ENCODE results near the gene C16orf95. TPM values are rescaled to one million over a fixed set of nuclear protein-coding genes. Genes with fewer than 3 reads are reported as not detected.

The C16orf95 gene
- total RNA-seq, 3 donors from 2014 or later (not counting 1 experiment from before 2014, with no cell fraction given), result 1.6 to 4.1 (median 2.7) TPM

DNA sequence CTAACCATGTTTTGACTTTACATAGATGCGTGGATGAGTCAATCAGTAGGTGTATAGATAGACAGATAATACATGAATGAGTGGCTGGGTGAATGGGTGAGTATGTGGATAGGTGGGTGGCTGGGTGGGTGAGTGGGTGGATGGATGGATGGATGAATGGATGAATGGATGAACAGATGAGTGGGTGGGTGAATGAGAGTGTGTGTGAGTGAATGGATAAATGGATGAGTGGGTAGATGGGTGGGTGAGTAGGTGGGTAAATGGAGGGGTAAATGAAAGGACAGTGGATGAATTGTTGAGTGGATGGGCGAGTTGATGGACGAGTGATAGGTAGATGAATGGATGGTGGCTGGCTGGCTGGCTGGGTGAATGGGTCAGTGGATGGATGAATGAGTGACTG is 23.2 kb downstream of the C16orf95 start:
- no peaks in the 10 kb centered on the region for H3K9me3 Mint-ChIP-seq
- Histone ChIP-seq H3K36me3 (ENCODE audit: control insufficient read depth, insufficient read depth, low read length) (no peaks in the 10 kb centered on the region), H3K27ac (ENCODE audit: low read length) (no peak overlapping the region), H3K27me3 (ENCODE audit: control insufficient read depth, insufficient read depth, low read length) (no peaks in the 10 kb centered on the region), H3K4me3 (ENCODE audit: low read length) (no peak overlapping the region), H3K4me1 (ENCODE audit: control insufficient read depth, insufficient read depth, low read length) (no peaks in the 10 kb centered on the region), H3K9me3 (ENCODE audit: control insufficient read depth, insufficient read depth, low read length) (no peaks in the 10 kb centered on the region)
- 92% methylated on average over 3 of the region's 3 CpGs for WGBS (ENCODE audit: insufficient coverage)
- no peak for ATAC-seq
- no peak for TF ChIP-seq CTCF (IDR thresholded peaks at IDR 0.05)
- H3K36me3 Mint-ChIP-seq, result no peaks in the 10 kb centered on the region
- H3K27ac Mint-ChIP-seq, result no peak overlapping the region
- H3K4me1 Mint-ChIP-seq, result peaks cover 0 to 6% of the 10 kb centered on the region in 2 donors
- H3K27me3 Mint-ChIP-seq (ENCODE audit: low read depth in 2 of 2), result no peaks in the 10 kb centered on the region
- intact Hi-C loops (cut with micrococcal nuclease), result no loop called here
- no peak overlapping the region for H3K4me3 Mint-ChIP-seq
- DNase-seq, result no peak

- H3K4me1 Mint-ChIP-seq, result no peaks in the 10 kb centered on the region
- Histone ChIP-seq H3K9me3 (ENCODE audit: control insufficient read depth, insufficient read depth, low read length) (no peaks in the 10 kb centered on the region), H3K4me1 (ENCODE audit: control insufficient read depth, insufficient read depth, low read length) (no peaks in the 10 kb centered on the region), H3K27ac (ENCODE audit: low read length) (no peak overlapping the region), H3K36me3 (ENCODE audit: control insufficient read depth, insufficient read depth, low read length) (no peaks in the 10 kb centered on the region), H3K27me3 (ENCODE audit: control insufficient read depth, insufficient read depth, low read length) (no peaks in the 10 kb centered on the region), H3K4me3 (ENCODE audit: low read length) (no peak overlapping the region)
- no peak overlapping the region for H3K4me3 Mint-ChIP-seq
- no peak overlapping the region for H3K27ac Mint-ChIP-seq
- intact Hi-C loops (cut with micrococcal nuclease), result no loop called here
- no peaks in the 10 kb centered on the region for H3K9me3 Mint-ChIP-seq
- TF ChIP-seq CTCF (IDR thresholded peaks at IDR 0.05), result no peak
- ATAC-seq, result no peak
- WGBS (ENCODE audit: insufficient coverage), result 84% methylated on average over 6 of the region's 6 CpGs
- H3K36me3 Mint-ChIP-seq, result no peaks in the 10 kb centered on the region
- H3K27me3 Mint-ChIP-seq (ENCODE audit: low read depth in 2 of 2), result no peaks in the 10 kb centered on the region
- no peak for DNase-seq
Observed at GRCh38 chr16:87291944-87292343, 25.2 kb downstream of the C16orf95 start.

DNA sequence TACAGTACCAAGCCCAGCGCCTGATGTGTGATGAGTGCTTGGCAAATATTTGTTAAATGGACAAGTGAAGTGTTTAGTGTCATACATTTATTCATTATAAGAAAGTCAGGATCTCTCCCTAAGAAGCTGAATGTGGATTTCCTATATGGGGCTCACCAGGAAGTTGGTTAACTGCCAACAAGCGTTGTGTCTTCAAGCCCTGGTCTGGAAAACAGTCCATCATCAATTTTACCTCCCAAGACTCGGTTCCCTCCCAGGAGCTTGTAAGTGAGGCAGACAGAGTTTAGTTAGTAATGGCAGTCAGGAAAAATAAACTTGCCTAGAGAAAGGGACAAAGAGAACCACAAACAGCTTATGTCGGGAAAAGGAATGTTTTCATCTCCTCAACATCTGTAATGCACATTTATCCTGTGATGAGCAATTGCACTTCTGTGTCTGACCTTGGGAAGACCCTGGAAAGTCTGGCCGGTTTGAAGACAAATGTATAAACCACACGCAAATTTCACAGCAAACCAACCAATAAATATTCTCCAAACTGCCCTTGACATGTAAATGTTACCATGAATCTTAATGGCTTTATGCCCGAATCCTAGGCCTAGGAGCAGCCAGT is 28.3 kb downstream of the C16orf95 start:
- no peak overlapping the region for H3K27ac Mint-ChIP-seq
- intact Hi-C loops (cut with micrococcal nuclease), result no loop called here
- Histone ChIP-seq H3K27ac (ENCODE audit: low read length) (no peak overlapping the region), H3K27me3 (ENCODE audit: control insufficient read depth, insufficient read depth, low read length) (no peaks in the 10 kb centered on the region), H3K4me3 (ENCODE audit: low read length) (no peak overlapping the region), H3K9me3 (ENCODE audit: control insufficient read depth, insufficient read depth, low read length) (no peaks in the 10 kb centered on the region), H3K4me1 (ENCODE audit: control insufficient read depth, insufficient read depth, low read length) (no peaks in the 10 kb centered on the region), H3K36me3 (ENCODE audit: control insufficient read depth, insufficient read depth, low read length) (no peaks in the 10 kb centered on the region)
- no peak for TF ChIP-seq CTCF (IDR thresholded peaks at IDR 0.05)
- H3K4me1 Mint-ChIP-seq, result no peaks in the 10 kb centered on the region
- ATAC-seq (no peak), DNase-seq (no peak)
- H3K36me3 Mint-ChIP-seq, result no peaks in the 10 kb centered on the region
- H3K27me3 Mint-ChIP-seq (ENCODE audit: low read depth in 2 of 2), result no peaks in the 10 kb centered on the region
- H3K4me3 Mint-ChIP-seq, result no peak overlapping the region
- peaks cover 0 to 2% of the 10 kb centered on the region in 2 donors for H3K9me3 Mint-ChIP-seq
- WGBS (ENCODE audit: insufficient coverage), result 89% methylated on average over 5 of the region's 7 CpGs
